ENCODE data around the gene KCNH1. TPM values are rescaled to one million over a fixed set of nuclear protein-coding genes. Genes with fewer than 3 reads are reported as not detected.

KCNH1 gene
- total RNA-seq, 2 donors from 2014 or later, result 0.40 to 0.64 TPM

DNA sequence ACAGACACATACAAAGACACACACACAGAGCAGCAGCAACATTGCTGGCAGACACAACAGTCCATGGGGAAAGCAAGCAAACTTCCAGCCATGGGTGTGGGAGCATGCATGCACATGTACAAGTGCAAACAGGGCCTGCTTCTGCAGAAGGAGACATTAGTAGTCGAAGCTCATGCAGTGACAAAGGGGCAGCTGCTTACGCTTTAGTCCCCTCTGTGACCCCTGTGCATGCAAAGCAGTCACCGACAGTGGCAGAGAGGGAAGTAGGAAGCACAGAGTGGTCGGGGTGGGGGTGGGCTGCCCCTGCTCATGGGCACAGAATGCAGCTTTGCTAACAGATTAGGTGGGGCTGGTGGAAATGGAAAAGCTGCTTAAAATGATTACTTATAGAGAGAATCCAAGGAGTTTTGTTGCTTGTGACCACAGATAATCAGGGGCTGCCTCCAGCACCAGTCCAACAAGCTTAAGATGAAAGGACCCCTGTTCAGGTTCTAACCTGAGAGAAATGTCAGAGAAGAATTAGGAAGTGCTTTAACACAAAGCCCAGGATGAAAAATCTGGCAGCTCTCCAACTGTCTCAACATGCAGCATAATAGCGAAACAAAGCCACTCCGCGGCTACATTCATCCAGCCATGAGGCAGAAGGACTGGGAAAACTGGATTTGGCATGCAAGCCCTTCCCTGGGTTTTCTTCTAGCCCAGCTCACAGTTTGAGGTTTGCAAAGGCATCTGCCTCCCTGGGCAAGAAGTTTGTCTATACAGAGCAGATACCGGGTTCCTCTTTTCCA is 378.9 kb downstream of the KCNH1 start:
- Histone ChIP-seq H3K27ac (no peak overlapping the region), H3K9ac (ENCODE audit: low read depth in 2 of 2, low read length in 2 of 2) (no peak overlapping the region)

DNA sequence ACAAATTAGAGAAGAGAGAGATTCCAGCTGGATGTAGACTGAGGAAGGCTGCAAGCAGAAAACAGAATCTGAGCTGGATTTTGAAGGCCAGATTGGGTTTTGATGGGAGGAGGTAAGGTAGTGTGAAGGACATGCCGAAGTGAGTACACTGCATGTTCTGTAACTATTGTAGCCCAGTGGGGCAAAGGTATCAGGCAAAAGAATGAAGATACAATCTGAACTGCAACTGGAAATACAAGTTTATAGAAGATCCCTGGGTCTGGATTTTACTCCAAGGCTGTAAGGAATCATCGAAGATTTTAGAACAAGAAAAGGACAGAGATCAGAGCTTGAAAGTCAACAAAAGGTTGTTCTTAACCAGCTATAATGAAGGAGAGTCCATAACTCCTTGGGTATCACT is 382.0 kb downstream of the KCNH1 start:
- TF ChIP-seq, protein P1, sequence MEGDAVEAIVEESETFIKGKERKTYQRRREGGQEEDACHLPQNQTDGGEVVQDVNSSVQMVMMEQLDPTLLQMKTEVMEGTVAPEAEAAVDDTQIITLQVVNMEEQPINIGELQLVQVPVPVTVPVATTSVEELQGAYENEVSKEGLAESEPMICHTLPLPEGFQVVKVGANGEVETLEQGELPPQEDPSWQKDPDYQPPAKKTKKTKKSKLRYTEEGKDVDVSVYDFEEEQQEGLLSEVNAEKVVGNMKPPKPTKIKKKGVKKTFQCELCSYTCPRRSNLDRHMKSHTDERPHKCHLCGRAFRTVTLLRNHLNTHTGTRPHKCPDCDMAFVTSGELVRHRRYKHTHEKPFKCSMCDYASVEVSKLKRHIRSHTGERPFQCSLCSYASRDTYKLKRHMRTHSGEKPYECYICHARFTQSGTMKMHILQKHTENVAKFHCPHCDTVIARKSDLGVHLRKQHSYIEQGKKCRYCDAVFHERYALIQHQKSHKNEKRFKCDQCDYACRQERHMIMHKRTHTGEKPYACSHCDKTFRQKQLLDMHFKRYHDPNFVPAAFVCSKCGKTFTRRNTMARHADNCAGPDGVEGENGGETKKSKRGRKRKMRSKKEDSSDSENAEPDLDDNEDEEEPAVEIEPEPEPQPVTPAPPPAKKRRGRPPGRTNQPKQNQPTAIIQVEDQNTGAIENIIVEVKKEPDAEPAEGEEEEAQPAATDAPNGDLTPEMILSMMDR (IDR thresholded peaks at IDR 0.05), result no peak
- Histone ChIP-seq H3K9ac (ENCODE audit: low read depth in 2 of 2, low read length in 2 of 2) (no peak overlapping the region), H3K27me3 (no peaks in the 10 kb centered on the region), H3K9me3 (no peaks in the 10 kb centered on the region), H3K27ac (no peak overlapping the region), H3K4me1 (no peaks in the 10 kb centered on the region), H3K36me3 (no peaks in the 10 kb centered on the region), H3K4me3 (no peak overlapping the region)
- intact Hi-C loops (cut with DNase I), result no loop called here
- DNase-seq, result no peak

More for the DNA sequence above, 378.9 kb downstream of the KCNH1 start:
- no peak overlapping the region for H3K4me3 ChIP-seq
- no peaks in the 10 kb centered on the region for H3K36me3 ChIP-seq
- intact Hi-C loops (cut with DNase I), result no loop called here
- no peaks in the 10 kb centered on the region for H3K27me3 ChIP-seq
- no peaks in the 10 kb centered on the region for H3K9me3 ChIP-seq
- DNase-seq, result no peak
- no peaks in the 10 kb centered on the region for H3K4me1 ChIP-seq
- TF ChIP-seq, protein P1 (IDR thresholded peaks at IDR 0.05), result no peak

DNA sequence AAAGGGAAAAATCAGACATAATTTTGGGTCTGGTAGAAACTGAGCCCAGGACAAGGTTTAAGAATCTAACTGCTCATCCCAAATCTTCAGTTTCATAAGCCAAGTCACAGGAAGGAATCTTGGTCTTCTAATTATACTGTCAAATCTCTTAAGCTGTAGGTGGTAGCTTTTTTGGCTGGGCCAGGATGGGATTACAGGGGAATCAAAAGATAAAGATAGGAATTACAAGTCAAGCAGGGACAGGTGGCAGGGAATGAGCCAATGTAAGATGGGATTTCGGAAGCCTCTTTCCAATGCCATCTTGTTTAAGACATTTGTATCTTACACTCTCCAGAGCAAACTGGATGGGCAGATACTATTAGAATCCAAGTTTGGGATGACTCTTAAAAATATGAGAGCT is 383.5 kb downstream of the KCNH1 start:
- TF ChIP-seq, protein P1 (IDR thresholded peaks at IDR 0.05), result no peak
- H3K9me3 ChIP-seq, result no peaks in the 10 kb centered on the region
- no peak overlapping the region for H3K27ac ChIP-seq
- no peak overlapping the region for H3K4me3 ChIP-seq
- no peak for DNase-seq
- H3K36me3 ChIP-seq, result no peaks in the 10 kb centered on the region
- H3K9ac ChIP-seq (ENCODE audit: low read depth in 2 of 2, low read length in 2 of 2), result no peak overlapping the region
- intact Hi-C loops (cut with DNase I), result no loop called here
- no peaks in the 10 kb centered on the region for H3K27me3 ChIP-seq
- H3K4me1 ChIP-seq, result no peaks in the 10 kb centered on the region

DNA sequence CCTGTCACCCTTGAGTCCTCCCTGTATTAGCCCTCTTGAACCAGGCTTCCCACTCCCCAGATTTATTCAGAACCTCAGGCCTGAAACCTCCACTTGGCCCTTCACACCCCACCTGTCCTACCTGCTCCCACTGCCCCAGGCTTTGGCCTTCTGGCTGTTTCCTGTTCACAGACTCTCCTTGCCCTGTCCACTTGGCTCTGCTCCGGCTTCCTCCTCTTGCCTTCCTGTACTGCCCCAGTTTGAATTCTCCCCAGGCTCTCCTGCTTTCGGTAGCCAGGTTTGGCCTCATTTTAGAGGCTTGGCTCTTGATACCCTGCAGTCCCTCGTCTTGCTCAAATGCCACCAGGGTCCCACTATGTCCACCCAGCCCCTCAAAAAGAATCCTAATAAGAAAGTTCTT is 385.2 kb downstream of the KCNH1 start:
- Histone ChIP-seq H3K4me3 (no peak overlapping the region), H3K4me1 (no peaks in the 10 kb centered on the region), H3K9me3 (no peaks in the 10 kb centered on the region), H3K9ac (ENCODE audit: low read depth in 2 of 2, low read length in 2 of 2) (no peak overlapping the region), H3K36me3 (no peaks in the 10 kb centered on the region), H3K27me3 (no peaks in the 10 kb centered on the region), H3K27ac (no peak overlapping the region)
- no peak for DNase-seq
- TF ChIP-seq, protein P1 (IDR thresholded peaks at IDR 0.05), result no peak
- intact Hi-C loops (cut with DNase I), result no loop called here

DNA sequence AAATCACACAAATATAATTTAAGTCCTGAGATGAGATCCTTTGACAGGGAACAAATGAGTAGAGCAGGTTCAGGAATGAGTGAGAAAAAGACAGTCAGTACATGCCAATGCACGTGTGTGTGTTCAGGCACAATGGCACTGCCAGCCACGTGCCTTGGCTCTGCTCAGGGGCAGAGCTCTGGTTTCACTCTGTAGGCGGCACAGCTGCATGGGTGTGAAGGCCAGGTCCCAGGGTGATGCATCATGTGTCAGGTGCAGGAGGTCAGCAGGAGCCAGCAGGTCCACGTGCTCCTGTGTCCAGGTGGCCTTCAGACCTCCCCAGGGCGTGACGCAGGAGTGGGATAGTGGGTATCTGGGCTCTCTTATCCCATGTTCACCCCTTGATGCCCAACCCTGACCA is 386.1 kb downstream of the KCNH1 start:
- TF ChIP-seq, protein P1 (IDR thresholded peaks at IDR 0.05), result no peak
- H3K27ac ChIP-seq, result no peak overlapping the region
- intact Hi-C loops (cut with DNase I), result no loop called here
- no peaks in the 10 kb centered on the region for H3K27me3 ChIP-seq
- no peaks in the 10 kb centered on the region for H3K36me3 ChIP-seq
- DNase-seq, result no peak
- H3K9me3 ChIP-seq, result no peaks in the 10 kb centered on the region
- H3K4me3 ChIP-seq, result no peak overlapping the region
- no peaks in the 10 kb centered on the region for H3K4me1 ChIP-seq
- no peak overlapping the region for H3K9ac ChIP-seq (ENCODE audit: low read depth in 2 of 2, low read length in 2 of 2)
